SHP77 treated with DMSO at 0.1 percent for 48 hours (cell line): ENCODE measurements around the gene SRGAP2B.
"Not testable (repeated sequence)": the region's sequence is repeated elsewhere in the genome, so short reads cannot be mapped to it uniquely, and the experiment has no call there.

ENCODE experiments used
- DNase-seq: peaks from one replicate; lab custom pipeline; 2025; lab: John Stamatoyannopoulos, UW

Gene SRGAP2B

DNA sequence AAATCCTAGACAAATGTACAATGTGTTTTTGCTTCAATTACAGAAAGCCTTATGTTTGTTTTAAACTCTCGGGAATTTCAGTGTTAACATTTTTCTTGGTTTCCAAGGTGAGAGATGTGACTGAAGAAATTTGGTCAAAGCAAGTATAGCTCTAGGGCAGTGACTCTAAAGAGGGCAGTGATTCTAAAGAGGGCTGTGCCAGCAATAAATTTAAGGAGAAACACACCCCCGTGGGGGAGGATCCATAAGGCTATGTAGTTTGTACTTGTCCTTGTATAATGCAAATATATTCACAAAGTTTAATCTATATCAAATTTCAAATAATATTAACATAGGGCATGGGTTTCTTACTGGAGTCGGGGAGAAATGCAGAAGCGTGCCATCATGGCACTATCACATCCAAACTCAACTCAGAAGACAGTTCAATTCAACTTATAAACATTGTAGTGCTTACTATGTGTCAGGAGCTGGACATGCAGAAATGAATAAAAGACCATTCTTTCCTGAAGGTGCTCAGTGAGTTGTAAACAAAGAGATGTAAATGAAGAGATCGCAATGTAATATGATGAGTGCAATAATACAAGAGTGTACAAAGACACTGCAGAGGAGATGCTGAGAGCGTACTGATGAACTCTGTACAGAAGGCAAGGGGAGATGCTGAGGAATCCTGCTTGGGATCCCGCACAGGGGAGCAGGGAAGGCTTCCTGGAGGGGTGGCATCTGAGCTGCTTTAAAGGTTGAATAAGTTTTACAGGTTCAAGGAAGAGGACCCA is 12.5 kb downstream of the SRGAP2B start:
- DNase-seq = not testable (repeated sequence)

DNA sequence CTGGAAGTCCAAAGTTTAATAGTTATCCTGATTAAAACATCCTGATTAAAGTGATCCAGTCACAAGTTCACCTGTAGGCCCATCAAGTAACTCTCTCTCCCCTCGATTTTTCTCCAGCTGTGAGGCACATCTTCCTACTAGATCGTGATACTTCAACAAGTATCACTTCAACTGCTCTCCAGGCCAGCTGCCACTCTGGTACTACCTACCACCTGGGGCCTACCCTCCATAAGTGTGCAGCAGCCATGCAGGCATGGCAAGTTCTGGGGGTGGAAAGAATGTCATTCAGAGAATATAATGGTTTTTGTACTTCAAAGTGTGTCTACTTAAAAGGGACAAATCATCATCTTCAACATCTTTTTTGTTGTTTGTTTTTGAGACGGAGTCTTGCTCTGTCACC is 14.9 kb downstream of the SRGAP2B start:
- not testable (repeated sequence) for DNase-seq

DNA sequence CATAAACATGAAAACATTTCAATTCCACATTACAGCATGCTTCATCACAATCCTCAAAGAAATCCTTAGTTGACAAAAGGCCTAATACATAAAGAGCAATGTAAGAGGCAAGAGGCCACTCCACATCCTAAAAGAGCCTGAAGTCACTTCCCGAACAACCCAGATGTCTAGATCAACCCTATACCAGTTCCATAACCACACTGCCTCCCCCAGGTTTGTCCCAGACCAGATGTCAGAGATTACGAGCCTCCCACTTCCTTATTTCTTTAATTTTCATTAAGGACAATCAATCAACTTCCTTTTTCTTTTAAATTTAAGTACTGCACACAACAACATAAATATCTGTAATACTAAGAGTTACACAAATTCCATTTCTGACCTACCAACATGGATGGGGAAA is 15.4 kb downstream of the SRGAP2B start:
- DNase-seq = not testable (repeated sequence)

- DNase-seq = not testable (repeated sequence)
These were observed 16.2 kb downstream of the SRGAP2B start for GRCh38 chr1:145078787-145079370.

DNA sequence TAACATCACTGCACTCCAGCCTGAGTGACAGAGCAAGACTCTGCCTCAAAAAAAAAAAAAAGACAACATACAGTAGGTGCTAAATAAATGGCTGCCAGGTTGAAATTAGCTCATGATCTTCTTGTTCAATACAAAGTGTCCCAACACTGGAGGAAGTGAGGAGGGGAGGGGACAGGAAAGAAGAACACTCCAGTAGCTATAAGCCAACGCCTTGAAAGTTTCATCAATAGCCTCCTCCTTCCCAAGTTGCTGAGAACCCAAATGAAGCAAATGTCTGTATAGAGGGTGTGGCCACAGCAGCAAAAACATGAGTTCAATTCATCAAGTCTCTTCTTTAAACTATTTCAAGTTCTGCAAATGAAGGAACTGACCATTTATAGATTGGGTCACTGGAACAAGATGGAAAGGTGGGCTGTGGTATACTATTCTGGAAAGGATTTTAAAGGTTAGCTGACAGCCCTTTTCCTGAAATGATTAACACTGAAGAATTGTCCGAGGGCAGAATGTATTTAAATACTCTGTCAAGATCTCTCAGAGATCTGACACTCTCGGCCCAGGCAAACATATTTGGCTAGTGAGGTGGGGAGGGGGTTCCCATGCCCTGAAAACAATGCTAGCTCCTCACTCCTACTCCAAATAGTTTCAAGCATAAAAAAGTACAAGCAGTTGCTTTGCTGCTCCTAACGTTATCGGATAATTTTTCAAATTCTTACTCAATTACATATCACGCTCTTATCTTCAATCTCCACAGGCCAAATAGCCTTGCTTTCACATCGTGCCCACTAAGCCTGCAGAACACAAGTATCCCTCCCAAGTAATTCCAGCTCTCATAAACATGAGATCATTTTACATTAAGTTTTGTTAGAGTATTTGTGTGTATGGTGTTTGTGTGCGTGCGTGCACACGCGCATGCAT is 17.0 kb downstream of the SRGAP2B start:
- DNase-seq = not testable (repeated sequence)

DNA sequence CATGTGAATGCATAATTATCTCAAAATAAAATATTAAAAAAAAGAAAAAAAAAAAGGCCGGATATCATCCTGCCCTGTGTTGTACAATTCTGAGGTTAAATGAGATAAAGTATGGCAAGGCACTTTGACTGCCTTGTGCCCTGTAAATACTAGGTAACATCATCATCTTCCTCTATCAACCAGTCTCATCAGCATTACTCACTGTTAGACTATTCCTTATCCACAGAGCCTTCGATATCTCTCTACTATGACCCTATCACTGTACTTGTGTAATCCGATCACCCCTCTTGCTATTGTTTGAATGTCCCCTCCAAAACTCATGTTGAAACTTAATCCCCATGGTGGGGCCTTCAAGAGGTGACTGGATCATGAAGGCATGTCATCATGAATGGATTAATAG is 18.3 kb downstream of the SRGAP2B start:
- not testable (repeated sequence) for DNase-seq

DNA sequence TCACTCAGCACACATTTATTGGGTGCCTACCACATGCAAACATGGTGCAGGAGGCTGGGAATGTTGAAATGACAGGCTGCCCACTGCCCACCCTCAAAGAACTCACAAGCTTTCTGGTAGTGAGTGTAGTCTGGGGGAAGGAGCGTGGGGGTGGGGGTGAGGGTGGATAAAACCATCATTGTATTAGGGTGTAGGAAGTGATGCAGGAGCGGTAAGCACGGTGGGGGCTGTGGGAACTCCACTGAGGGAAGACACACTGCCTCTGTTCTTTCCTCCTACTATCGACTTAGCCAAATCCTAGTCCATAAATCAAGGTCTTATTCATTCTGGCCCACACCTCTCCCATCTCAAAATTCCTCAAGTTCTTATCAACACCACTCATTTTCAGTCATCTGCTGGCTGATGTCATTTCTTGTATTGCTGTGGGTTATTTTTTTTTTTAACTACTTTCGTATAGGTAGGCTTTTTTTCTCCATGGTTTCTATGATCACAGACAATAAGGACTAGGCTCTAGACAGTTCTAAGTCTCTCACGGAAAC is 21.0 kb downstream of the SRGAP2B start:
- not testable (repeated sequence) for DNase-seq

DNA sequence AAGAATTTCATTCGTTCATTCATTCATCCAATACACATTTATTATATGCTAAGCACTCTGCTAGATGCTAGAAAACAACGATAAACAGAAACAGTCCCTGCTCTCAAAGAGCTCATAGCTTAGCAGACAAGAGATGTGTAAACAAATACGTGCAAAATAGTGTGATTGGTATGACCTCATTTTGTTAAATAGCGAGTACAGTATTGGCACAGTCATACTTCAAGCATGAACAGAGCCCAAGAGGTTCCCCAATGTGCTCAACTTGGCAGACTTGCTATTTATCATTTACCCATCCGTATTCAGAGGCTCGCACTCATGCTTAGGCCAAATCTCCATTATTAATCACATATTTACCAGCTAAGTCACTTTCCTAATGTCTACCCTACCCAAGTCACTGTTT is 23.6 kb downstream of the SRGAP2B start:
- not testable (repeated sequence) for DNase-seq

DNA sequence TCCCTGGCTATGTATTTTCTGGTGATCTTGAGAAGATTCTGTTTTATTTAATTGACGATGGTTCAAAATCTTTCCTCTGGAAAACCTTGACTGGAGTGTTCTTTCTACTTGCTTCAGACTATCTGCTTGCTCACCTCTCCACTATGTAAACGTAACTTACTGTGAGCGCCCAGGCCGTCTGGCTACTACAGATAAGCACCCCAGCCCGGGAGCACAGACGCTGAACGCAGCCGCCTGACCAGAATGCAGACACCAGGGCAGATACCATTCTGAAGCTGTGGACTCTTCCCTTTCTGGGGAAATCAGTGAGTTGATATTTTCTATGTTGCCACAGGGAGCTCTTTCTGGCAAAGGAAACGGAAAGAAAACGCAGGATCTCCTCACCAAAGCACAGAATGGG is 28.6 kb downstream of the SRGAP2B start:
- DNase-seq = not testable (repeated sequence)

- not testable (repeated sequence) for DNase-seq
These were observed 29.8 kb downstream of the SRGAP2B start for GRCh38 chr1:145065194-145065826.

- not testable (repeated sequence) for DNase-seq
These were observed 31.0 kb downstream of the SRGAP2B start for GRCh38 chr1:145063941-145064648.

GRCh38 chr1:145063285-145063684 is 31.8 kb downstream of the SRGAP2B start:
- DNase-seq = not testable (repeated sequence)

GRCh38 chr1:145058184-145058583 is 36.9 kb downstream of the SRGAP2B start:
- not testable (repeated sequence) for DNase-seq

DNA sequence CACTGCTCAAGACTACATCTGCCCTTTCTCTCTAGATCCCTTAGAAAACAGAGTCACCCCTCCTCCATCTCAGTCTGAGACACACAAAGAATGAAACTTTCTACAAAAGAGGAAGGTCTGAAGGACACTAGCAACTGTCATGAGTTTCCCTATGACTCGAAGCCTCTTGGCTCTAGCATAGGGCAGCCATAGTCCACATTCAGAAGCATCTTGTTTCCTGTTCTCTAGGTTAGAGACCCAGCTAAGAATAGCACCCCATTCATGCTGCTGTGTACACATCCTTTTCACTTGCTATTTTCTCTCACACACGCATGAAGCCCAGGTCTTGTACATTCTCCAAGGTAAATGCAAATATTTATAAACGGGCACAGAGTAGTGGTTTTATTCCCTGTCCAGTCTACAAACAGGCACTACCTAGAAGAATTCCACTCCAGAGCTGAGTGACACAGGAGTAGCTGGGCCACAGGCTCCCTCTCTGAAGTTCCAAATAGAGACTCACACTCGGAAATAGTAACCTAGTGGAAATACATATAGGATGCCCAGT is 39.8 kb downstream of the SRGAP2B start:
- DNase-seq = not testable (repeated sequence)

DNA sequence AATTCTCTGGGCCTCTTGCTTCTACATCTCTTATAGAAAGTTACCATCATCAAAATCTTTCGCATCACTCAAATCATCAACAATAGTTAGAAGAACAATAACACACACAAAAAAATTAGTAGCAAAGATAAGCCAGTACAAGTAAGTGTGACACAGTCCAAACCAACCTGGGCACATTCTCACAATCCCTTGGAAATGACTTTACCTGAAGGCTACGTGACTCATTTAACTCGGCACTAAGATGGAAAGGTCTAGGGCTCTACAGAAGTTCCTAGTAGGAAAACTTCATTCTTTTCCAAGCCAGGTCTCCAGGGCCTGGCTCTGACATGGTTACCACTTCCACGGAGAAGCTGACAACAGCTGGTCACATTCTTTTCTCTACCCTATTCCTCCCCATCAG is 41.7 kb downstream of the SRGAP2B start:
- DNase-seq = not testable (repeated sequence)

DNA sequence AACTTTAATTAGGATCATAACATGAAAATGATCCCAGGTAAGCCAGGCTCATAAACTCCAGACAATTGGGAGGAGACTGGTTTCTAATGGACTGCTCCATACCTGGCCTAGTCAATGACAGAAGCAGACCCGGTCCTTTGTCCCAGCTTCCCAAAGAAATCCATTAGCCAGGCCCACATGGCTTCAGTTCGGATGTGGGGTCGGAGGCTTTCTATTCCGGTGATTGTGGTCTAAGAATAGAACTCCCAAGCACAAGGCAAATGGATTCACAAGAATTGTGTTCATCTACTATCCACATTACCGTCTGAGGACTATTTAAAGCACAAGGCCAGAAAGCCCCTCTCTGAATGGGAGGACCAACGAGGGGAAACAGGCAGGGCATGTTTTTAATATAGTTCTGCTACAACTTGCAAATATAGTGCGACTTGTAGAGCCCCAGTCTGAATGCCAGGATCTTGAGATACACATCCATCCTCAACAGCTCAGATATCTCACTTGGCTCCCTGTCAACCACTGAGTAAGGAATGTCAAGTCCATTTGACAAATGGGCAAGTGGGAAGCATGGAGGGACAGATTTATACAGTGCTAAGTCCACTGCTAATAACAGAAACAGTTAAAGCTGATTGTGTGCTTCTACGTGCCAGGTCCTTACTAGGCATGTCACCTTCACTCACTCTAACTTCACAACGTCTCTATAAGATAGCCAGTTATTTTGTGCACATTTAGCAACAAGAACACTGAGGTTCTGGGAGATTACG is 42.9 kb downstream of the SRGAP2B start:
- DNase-seq = not testable (repeated sequence)

- DNase-seq = not testable (repeated sequence)
These were observed 46.8 kb downstream of the SRGAP2B start for GRCh38 chr1:145048181-145048856.

- not testable (repeated sequence) for DNase-seq
These were observed 47.6 kb downstream of the SRGAP2B start for GRCh38 chr1:145047553-145047952.

DNA sequence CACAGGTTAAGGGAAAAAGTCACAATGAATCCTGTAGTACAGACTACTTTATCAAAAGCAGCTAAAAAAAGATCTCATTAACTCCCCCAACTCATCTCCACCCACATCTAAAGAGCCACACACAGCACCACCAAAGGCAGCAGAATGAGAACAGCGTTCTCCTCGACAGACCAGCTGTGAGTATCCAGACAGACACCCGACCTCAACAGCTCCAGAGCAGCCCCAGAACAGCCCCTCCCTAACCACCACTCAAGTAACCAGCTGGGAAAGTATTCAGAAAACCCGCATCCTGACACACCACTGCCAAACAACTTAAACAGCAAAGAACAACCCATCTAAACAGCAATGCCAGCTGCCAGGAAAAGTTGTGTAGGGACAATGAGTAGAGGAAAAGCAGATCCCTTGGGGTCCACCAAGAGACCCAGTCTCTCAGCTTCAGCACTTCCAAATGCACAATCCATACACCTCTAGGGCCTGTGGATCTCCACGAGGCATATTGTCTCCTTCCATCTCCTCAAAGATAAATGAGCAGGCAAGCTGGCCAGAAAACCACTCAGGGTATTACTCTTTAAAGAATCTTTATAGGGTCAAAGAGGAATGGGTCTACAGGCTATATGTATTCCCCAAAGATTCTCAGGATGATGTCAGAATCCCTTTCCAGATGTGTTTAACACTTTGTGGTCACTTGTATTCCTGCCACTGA is 49.4 kb downstream of the SRGAP2B start:
- DNase-seq = not testable (repeated sequence)
